Urothelium cell line (cell line): ENCODE measurements around the gene TTC13.
A peak's percentile ranks its signal among the peaks of the same experiment; 100 is the strongest.

Experiments
- DNase-seq: peaks from one replicate; pipeline ENCODE4 v3.0.0; 2011; ENCODE audit warnings: low spot score, mixed read lengths
- FAIRE-seq: peaks from 2 replicates; lab custom pipeline; 2011; peaks lifted over from hg19 to GRCh38; lab: Jason Lieb, UNC

Gene TTC13

DNA sequence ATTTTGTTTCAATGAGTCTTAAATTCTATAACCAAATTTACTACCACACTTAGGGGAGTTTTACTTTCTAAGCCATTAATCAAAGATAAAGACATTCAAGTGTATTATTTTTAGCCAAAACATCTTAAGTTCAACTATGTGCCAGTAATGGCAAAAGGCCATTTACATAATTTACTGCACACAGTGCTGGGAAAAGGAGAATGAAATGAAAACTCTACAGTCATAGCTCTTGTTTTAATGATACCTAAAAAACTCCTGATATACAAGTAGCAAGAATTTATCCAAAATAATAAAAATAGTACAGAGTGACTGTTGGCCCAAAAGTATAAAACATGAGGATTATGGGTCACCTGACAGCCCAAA, 67.9 kb downstream of the TTC13 start:
- no peak for FAIRE-seq
- DNase-seq, result no peak

DNA sequence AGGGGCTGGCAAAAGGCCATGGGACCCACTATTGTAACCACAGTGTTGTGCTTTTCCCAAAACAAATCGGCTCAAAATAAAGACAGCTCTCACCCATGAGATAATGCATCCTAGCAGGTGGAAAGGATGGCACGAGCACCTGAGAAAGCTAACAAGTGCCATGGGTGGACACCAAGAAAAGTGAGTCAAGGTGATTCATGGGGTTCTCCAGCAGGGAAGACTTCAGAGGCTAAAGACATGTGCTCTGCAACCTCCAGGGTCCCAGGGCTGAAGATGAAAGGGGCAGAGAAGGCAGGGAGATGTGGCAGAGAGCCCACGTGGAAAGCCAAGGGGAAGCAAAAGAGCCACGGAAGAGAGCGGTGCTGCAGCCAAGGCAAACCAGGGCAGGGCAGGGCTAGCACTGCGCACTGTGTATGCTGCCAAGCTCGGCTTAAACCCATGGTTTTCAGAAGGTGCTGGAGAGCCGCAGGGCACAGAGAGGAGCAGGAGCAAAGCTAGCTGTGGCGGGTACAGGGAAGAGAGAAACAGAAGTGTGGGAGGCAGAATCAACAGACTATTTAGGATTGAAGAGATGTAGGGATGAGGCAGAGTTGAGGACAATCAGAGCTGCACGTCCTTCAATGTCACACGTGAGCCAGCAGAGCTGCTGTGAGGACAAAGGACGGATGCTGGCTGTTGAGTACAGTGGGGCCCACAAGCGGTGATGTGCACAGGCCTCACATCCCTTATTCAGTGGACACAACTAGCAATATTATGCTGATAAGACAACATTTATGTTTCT, 68.5 kb downstream of the TTC13 start:
- FAIRE-seq (no peak), DNase-seq (no peak)

DNA sequence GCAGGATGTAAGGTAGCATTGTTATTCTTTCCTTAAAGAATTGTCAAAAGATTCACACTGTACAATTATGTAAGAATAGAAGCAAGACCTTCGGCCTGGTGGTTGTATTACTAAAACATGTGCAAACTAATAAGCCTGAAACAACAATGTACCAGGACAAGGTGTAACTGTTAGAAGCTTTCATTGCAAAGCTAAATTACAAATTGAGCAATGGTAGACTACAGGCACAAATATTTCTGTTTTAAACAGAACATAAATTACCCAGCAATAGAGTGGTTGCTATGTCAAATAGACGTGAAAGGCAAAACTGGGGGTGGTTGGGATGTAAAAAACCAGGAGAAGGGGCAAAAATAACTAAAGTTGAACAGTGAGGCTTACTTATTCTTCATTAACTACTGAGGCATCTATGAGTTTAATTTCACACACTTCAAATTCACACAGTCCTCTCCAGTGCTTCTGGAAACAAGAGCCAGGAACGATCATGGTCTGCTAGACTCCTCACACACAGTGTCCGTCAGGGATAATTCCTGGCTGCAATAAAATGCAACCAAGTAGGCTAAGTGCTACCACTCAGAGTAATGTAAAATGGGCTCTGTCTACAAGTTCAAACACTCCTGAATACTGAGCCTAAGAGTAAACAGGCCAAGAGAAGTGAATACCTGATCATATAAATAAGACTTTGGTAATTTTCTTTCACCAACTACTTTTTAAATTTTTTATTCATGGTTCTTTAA, 71.0 kb downstream of the TTC13 start:
- no peak for FAIRE-seq
- DNase-seq, result no peak

DNA sequence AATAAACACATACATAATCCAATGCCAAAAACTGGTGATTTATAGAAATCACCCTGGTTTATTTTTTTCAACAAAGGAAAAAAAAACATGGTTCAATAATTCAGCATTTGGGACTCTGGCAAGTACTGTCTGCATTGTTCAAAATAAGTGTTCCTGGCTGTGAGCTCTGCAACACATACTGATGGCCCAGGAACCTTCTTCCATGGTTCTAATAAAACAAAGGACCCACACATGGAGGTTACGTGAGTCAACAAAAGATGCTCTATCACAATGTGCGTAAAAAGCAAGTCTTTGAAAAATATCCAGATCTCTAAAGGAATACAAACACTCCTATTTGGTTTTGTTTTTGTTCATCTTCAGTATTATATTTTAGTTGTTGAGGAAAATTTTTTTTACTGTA, 72.4 kb downstream of the TTC13 start:
- DNase-seq (no peak), FAIRE-seq (no peak)

DNA sequence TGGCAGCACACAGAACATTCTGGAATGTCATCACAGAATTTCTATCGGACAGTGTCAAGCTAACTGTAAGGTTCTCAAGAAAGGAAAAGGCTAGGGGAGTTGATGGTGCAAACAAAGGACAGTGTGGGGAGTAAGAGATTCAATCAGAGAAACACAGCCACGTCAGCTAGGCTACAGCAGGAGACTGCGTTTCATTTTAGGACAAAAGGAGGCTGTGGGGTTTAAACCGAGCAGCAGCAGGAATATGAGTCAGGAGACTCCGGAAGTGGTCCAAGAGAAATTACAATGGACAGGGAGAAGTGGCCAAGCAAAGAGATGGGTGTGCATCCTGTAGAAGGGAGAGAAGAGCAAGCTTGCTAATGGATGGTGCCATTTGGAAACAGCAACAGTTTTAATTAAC, 72.9 kb downstream of the TTC13 start:
- FAIRE-seq (no peak), DNase-seq (peak; percentile 10)

DNA sequence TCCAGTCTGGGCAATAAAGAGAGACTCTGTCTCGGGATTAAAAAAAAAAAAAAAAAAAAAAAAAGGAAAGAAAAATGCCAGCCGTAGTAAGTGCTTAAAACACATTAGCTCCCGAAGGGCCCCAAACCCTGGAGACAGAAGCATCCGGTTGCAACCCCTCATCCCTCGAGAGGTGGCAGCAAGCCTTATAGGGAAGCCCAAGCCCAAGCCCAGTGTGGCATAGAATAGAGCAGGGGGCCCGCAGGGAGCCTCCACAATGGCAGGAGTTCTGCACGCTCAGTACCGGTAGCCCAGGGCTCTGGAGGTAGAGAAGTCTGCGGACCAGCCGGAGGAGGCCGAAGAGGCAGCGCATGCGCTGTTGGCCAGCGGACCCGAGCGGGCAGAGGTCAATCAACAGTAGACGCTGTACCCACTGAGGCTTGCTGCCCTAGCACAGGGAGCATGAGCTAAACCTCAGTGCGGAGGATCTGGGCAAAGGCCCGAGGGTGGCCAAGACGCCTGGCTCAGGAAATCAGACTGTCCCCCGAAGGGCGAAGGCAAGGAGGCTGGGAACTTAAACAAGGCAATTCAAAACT, 76.2 kb downstream of the TTC13 start:
- FAIRE-seq (no peak), DNase-seq (no peak)

DNA sequence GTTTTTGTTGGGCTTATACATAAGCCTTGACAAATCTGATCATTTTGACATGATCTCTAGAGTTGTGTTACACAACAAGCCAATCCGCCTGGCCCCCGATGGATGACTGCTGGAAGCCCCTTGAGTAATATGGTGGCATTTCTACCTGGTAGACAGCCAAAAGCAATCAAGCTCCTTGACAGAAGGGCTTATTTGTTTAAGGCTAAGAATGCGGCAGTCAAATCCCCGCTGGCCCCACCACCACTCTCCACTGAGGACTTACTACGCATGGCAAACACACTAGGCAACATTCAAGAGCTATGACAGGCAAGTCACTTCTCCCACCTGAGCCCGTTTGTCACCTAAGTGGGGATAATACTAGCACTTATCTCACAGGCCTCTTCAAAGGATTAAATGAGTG, 77.0 kb downstream of the TTC13 start:
- DNase-seq, result no peak
- FAIRE-seq, result no peak

DNA sequence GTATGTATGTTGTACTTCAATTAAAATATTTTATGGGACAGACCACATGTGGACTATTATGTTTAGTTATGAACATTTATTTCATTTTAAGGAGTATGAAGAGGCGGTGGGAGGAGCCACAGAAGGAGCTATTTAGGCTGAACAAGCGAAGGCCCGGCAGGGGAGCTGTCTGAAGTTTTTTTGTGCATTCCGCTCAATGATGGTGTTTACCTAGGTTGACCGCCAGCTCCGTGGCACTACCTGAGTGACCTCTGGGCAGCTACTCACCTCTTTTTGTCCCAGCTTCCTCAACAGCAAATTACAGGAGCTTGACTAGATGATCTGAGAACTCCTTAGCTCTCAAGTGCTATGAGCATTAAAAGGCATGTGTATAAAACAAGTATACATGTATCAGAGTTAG, 77.7 kb downstream of the TTC13 start:
- DNase-seq (no peak), FAIRE-seq (no peak)

DNA sequence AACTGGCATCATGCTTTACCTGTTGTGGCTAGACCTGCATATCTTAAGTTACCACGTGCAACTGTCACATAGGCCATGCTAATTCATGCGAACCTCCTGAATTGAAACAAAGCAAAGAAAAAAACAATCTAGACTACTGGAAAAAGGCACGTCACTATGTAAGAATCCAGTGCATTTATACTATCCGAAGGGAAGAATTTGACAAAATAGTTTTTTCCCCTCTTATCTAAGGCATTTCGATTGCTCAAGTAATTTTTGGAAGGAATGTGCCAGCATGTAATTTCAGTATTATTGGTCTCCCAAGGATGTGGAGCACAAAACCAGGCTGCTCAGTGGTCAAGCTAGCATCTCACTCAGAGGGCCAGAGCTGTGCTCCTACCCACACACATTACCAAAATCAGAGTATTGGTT, 78.8 kb downstream of the TTC13 start:
- FAIRE-seq, result no peak
- DNase-seq, result no peak

DNA sequence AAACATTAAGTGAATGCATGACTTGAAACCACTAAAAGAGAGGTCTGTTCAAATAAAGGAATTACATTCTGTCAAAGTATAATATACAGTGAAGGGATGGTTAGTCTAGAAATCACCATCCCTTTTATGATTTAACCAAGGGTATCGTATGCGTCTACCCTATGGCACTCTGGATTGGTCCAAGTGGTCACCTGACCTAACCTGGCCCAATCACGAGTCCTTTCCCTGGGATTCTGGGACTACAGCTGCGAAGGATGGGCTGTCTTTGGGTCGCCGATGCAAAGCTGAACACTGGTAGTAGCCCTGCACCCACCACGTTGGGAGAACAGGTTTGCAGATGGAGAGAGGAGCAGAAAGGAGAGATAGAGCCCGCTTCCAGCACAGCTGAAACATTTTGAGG, 79.9 kb downstream of the TTC13 start:
- DNase-seq (no peak), FAIRE-seq (no peak)

DNA sequence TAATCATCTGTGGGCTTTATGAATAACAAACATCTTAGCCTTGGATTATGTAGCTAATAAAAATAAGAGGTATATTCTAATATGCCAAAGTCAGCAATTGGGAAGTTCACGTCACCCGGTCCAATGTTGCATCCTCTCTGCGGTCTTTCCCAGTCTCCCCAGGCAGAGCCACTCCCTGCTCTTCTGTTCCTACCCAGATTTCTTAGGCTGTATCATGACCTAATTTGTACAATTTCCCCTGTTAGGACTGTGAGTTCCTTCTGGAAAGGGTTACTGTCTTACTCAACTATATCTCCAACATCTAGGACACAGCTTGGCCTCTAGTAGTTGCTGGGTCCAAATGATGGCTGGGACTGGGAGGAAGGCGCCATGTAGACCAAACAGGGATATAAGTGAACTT, 80.5 kb downstream of the TTC13 start:
- FAIRE-seq (no peak), DNase-seq (no peak)

DNA sequence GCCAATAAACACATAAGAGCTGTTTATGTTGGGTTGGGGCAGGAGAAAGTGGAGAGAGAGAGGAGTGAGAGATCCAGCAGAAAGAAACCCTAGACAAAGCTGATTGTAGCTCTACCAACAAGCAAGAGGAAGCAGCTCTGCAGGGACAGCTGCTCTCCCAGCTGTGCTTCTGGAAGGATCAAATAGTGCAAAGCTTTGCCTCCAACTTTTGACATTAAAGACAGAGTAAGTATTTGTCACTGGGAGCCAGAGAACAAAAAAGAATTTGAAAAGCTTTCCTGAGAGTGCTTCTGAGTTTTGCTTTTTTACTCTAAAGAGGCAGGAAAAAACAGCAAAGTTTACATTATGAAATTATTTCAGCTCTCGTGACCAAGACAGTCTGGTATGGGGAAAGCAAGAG, 81.9 kb downstream of the TTC13 start:
- DNase-seq (no peak), FAIRE-seq (no peak)

DNA sequence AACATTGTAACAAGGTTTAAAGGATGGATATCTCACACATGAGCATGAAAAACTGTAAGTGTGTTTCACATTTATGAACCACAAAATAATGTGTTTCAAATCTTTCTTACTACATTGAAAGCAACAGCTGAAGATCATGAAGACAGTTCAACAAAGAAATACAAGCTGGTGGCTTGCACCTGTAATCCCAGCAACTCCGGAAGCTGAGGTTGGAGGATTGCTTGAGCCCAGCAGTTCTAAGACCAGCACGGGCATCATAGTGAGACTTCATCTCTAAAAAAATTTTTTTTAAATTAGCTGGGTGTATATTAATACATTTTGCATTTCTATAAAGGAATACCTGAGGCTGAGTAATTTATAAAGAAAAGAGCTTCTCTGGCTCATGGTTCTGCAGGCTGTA, 83.2 kb downstream of the TTC13 start:
- FAIRE-seq (no peak), DNase-seq (no peak)

DNA sequence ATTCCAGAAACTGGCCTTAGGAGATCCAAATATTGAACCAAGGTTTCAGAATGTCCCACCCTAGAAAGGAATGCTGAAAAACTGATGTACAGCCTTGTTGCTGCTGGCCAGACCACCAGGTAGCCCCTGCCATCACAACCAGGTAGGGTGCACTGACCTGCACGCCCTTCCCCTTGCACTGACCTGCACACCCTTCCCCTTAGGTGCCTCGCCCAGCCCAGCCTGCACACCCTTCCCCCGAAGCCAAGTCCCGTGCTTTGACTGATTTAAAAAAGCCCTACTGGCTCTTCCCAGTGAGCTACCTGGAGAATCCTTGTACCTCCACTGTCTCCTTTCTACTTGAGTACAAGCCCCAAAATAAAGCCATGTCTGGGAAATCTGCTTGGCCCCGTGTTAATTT, 84.0 kb downstream of the TTC13 start:
- FAIRE-seq (no peak), DNase-seq (no peak)

DNA sequence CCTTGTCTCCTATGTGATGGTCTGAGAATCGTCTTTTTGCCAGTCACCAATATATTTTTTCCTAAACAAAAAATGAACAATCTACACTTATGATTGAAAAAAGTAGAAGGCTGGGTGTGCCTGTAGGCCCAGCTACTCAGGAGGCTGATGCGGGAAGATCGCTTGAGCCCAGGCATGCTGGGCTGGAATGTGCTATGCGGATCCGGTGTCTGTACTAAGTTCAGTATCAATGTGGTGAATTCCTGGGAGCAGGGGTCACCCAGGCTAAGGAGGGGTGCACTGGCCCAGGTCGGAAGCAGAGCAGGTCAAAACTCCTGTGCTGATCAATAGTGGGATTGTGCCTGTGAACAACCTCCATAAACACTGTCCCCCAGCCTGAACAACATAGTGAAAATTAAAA, 84.6 kb downstream of the TTC13 start:
- FAIRE-seq (no peak), DNase-seq (no peak)

DNA sequence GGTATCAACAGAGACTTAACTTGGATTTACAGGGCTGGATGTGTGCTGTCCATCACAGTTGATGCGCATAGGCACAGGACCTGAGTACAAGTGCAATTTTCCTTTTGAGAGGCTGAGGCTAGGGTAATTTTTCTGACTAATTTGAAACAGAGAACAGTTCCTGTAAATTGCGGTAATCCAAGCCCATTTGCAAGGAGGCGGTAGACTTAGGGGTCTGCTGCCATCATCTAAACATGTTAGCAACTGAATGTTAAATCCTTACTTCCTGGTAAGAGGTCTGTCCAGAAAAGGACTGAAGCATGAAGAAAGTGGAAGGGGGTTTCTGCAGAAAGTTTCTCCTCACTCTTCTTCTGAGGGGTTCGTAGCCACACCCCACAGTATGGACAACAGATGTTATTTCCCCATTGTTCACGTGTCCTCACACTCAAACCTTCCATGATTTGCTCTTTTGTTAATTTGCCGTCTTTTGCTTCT, 86.6 kb downstream of the TTC13 start:
- DNase-seq, result no peak
- no peak for FAIRE-seq

DNA sequence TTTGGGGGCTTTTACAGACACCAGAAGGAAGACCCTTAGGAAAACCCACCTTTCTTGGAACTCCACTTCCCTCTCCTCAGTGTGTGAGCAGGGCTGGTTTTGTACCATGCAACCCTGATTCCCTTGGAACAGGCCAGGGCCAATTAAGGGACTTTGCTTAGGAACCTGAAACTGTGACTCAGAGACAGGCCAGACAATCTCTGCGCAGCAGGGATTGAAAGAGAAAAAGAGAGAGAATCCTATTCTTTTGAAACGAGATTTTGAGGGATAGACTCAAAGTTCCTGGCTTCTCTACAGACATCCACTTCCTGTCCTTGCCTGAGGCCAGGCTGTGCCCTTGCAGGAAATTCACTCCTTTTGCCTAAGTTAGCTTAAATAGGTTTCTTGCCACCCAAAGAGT, 87.2 kb downstream of the TTC13 start:
- no peak for DNase-seq

DNA sequence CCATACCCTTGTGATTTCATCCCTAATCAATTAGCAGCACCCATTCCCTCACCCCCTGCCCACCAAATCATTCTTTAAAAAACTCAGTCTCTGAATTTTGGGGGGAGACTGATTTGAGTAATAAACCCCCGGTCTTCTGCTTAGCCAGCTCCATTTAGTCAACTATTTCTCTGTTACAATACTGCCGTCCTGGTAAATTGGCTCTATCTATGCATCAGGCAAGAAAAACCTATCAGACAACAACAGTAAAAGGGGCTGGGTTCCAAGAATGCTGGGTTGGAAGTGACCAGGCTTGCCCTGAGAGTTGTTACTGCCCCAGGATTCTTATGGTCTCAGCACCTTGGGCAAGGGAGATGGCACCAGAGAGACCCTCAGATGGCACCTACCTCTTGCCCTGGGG, 94.0 kb downstream of the TTC13 start:
- FAIRE-seq (no peak), DNase-seq (no peak)

More for the DNA sequence above, 87.2 kb downstream of the TTC13 start:
- FAIRE-seq, result no peak

DNA sequence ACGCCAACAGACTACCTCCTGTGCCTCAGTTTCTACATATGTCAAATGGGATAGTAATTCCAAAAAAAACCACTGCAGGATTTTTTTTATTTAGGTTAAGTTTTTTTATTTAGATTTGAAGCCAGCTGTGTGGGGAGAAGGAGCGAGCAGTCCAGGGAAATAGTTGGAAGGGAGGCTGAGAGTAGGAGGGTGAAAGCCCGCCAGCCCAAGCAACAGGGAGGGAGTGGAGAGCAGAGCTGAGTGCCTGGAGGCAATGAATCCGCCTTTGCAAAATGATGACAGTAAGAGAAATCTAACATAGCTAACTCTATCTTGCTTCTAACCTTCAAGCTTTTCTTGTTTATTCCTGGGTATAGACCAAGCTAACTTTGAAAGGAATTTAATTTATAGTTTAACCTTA, 94.7 kb downstream of the TTC13 start:
- DNase-seq (no peak), FAIRE-seq (no peak)

DNA sequence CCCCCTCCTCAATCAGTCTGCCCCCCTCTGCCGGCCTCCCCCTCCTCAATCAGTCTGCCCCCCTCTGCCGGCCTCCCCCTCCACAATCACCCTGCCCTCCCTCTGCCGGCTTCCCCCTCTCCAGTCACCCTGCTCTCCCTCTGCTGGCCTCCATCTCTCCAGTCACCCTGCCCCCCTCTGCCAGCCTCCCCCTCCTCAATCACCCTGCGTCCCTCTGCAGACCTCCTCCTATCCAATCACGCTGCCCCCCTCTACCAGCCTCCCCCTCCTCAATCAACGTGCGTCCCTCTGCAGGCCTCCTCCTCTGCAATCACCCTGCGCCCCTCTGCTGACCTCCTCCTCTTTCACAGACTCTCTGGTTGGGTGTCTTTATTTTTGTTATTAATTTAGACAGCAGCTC, 98.9 kb downstream of the TTC13 start:
- no peak for FAIRE-seq
- no peak for DNase-seq

DNA sequence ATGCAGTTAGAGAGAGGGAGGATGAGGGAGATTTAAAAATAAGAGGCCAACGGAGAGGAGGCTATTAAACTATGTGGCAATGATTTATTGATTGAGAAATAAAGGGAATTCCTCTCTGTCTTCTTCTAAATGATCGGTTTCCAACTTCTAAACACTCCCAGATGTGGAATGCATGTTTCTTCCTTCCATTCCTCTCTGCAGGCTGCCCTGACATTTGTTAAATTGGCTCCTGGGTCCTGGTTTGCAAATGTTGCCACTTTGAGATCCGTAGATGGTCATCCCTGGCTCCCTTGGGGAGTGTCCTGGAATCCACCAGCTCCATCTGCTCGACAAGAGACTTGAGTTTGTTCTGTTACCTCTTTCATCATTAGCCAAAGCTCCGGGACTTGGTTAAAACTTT, 100.1 kb downstream of the TTC13 start:
- no peak for FAIRE-seq
- DNase-seq, result no peak

DNA sequence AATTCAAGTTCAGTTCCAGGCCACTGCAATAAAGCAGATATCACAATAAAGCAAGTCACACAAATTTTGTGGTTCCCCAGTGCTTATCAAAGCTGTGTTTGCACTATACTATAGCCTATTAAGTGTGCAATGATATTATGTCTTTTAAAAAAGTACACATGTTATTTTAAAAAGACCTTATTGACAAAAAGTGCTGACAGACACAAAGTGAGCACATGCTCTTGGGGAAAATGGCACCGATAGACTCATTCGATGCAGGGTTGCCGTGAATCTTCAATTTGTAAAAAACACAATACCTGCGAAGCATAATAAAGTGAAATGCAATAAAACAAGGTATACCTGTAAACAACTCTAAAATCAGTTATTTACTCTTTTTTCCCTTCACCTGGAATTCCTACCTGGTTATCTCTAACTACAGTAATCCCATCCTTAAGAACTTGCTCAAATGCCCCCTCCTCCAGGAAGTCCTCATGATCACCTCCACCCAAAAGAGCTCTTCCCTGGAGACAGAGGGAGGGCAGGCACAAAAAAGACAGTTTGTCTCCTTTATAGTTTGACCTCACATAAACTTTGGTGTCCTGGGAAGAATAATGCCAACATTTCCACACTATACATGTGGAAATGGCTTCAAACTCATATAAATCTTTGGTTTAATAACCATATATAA, 100.6 kb downstream of the TTC13 start:
- no peak for DNase-seq
- no peak for FAIRE-seq
